OCI-LY1 (cell line): ENCODE data around the gene BCKDHB.

Experiments used
- H2AFZ ChIP-seq: fragments of 200-600 bp; sonication (generic), shearing (Covaris generic); 2 replicates; pipeline ENCODE4 v1.6.0; 2014; ENCODE audit warnings: antibody characterized with exemption, mild to moderate bottlenecking, low read length
- H3F3A ChIP-seq: fragments of 200-600 bp; sonication (generic), shearing (Covaris generic); 2 replicates; pipeline ENCODE4 v1.6.0; 2014; ENCODE audit warnings: mild to moderate bottlenecking, antibody characterized with exemption, low read length, moderate library complexity; ENCODE audit not compliant: insufficient read depth
- H3K27ac ChIP-seq: fragments of 200-600 bp; sonication (generic); 2 replicates; pipeline ENCODE4 v1.5.1; 2014; ENCODE audit warnings: low read length, mixed run types, mild to moderate bottlenecking, low read depth; ENCODE audit not compliant: poor library complexity, severe bottlenecking
- H3K27me3 ChIP-seq: fragments of 200-600 bp; sonication (generic); 2 replicates; pipeline ENCODE4 v1.6.0; 2014; ENCODE audit warnings: antibody characterized with exemption, mild to moderate bottlenecking, low read length, moderate library complexity; ENCODE audit not compliant: insufficient read depth
- H3K36me3 ChIP-seq: fragments of 200-600 bp; sonication (generic); 2 replicates; pipeline ENCODE4 v1.6.1; 2014; ENCODE audit warnings: mild to moderate bottlenecking, antibody characterized with exemption, low read length, moderate library complexity, mixed read lengths; ENCODE audit not compliant: insufficient read depth
- H3K4me1 ChIP-seq: fragments of 200-600 bp; sonication (generic); 2 replicates; pipeline ENCODE4 v1.5.1; 2014; ENCODE audit warnings: mild to moderate bottlenecking, low read length, moderate library complexity; ENCODE audit not compliant: insufficient read depth, severe bottlenecking
- H3K4me2 ChIP-seq: fragments of 200-600 bp; sonication (generic), shearing (Covaris generic); 2 replicates; pipeline ENCODE4 v1.6.1; 2014; ENCODE audit warnings: low read length
- H3K4me3 ChIP-seq: fragments of 200-600 bp; sonication (generic); 2 replicates; pipeline ENCODE4 v1.5.1; 2014; ENCODE audit warnings: low read length, low read depth, mild to moderate bottlenecking, mixed read lengths; ENCODE audit not compliant: poor library complexity, severe bottlenecking
- H3K79me2 ChIP-seq: fragments of 200-600 bp; shearing (Covaris generic); 2 replicates; pipeline ENCODE4 v1.6.1; 2016; ENCODE audit warnings: mixed run types, low read length, mixed read lengths; ENCODE audit not compliant: insufficient read depth
- H3K9ac ChIP-seq: fragments of 200-600 bp; sonication (generic), shearing (Covaris generic); 2 replicates; pipeline ENCODE4 v1.6.1; 2014; ENCODE audit warnings: mild to moderate bottlenecking, low read length, mixed read lengths
- H3K9me2 ChIP-seq: fragments of 200-600 bp; sonication (generic), shearing (Covaris generic); 2 replicates; pipeline ENCODE4 v1.6.1; 2014; ENCODE audit warnings: low read depth, mild to moderate bottlenecking, low read length, mixed read lengths
- H3K9me3 ChIP-seq: fragments of 200-600 bp; shearing (Covaris generic); 2 replicates; pipeline ENCODE4 v1.6.1; 2014; ENCODE audit warnings: low read length, mixed read lengths
- H4K20me1 ChIP-seq: fragments of 200-600 bp; sonication (generic), shearing (Covaris generic); 2 replicates; pipeline ENCODE4 v1.6.0; 2016; ENCODE audit warnings: mild to moderate bottlenecking, low read length; ENCODE audit not compliant: insufficient read depth
- EZH2 ChIP-seq: fragments of 200-600 bp; sonication (generic), shearing (Covaris generic); IDR thresholded peaks from 2 replicates; pipeline ENCODE4 v1.8.0; 2017; ENCODE audit warnings: borderline replicate concordance, mixed run types, mild to moderate bottlenecking, antibody characterized with exemption, low read length, moderate library complexity, mixed read lengths
- TF ChIP-seq, protein P1 (sequence below): fragments of 200-600 bp; sonication (generic), shearing (Covaris generic); IDR thresholded peaks from 2 replicates; pipeline ENCODE4 v1.5.1; 2017; ENCODE audit warnings: mild to moderate bottlenecking, antibody characterized with exemption, low read length, moderate library complexity, mixed read lengths

Gene BCKDHB

DNA sequence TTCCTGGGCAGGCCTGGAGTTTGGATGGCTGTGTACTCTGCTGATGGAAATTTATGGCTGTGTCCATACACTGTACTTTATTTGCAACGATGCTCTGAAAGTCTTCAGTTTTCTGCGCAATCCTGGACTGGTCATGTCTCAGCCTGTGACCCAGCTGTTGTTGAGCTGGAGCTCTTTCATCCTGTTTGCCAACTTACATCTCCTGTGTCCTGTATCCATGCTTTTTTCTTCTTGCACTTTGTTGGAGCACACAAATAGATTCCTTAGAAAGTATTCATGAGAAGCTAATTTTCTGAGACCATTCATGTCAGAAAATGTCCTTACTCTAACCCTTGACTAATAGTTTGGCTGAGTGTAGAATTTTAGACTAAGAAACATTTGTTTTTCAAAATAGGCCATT, 251.2 kb downstream of the BCKDHB start:
- Histone ChIP-seq H3K9ac (no peak overlapping the region), H3K9me2 (no peaks in the 10 kb centered on the region), H3K4me3 (no peak overlapping the region), H3F3A (no peaks in the 10 kb centered on the region), H3K9me3 (no peaks in the 10 kb centered on the region), H2AFZ (no peak overlapping the region), H3K36me3 (no peaks in the 10 kb centered on the region), H3K27me3 (no peaks in the 10 kb centered on the region), H3K4me2 (no peak overlapping the region), H3K4me1 (no peaks in the 10 kb centered on the region), H3K79me2 (no peaks in the 10 kb centered on the region), H4K20me1 (no peaks in the 10 kb centered on the region), H3K27ac (no peak overlapping the region)
- TF ChIP-seq EZH2: no peak
- TF ChIP-seq, protein P1, sequence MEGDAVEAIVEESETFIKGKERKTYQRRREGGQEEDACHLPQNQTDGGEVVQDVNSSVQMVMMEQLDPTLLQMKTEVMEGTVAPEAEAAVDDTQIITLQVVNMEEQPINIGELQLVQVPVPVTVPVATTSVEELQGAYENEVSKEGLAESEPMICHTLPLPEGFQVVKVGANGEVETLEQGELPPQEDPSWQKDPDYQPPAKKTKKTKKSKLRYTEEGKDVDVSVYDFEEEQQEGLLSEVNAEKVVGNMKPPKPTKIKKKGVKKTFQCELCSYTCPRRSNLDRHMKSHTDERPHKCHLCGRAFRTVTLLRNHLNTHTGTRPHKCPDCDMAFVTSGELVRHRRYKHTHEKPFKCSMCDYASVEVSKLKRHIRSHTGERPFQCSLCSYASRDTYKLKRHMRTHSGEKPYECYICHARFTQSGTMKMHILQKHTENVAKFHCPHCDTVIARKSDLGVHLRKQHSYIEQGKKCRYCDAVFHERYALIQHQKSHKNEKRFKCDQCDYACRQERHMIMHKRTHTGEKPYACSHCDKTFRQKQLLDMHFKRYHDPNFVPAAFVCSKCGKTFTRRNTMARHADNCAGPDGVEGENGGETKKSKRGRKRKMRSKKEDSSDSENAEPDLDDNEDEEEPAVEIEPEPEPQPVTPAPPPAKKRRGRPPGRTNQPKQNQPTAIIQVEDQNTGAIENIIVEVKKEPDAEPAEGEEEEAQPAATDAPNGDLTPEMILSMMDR: no peak

DNA sequence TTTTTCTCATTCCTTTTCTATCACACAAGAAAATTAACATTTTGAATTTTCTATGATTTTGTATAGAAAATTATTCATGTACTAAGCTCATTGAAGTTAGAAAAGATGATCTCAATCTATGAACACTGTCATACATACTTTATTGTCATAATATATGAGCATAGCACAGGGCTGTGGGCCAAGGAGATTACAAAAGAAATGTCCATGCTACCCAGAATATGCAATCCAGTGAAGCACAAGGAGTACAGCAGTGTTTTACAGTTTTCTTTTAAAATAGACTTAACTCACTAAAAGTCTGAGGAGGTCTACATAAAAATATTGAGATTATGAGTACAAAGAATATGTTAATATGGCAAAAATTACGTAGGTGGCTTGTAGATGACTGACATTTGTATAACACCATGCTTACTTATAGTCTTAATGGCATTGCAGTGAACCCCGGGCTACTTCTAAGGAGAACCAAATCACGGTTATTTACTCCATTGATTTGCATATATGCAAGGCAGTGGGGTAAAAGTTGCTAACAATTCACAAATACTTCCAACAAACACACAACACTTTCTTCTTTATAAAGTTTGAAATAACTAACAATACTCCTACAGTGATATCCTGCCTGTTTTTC, 257.1 kb downstream of the BCKDHB start:
- Histone ChIP-seq H4K20me1 (no peaks in the 10 kb centered on the region), H3K79me2 (no peaks in the 10 kb centered on the region), H3K9me2 (no peaks in the 10 kb centered on the region), H3F3A (no peaks in the 10 kb centered on the region), H3K4me3 (no peak overlapping the region), H3K27me3 (no peaks in the 10 kb centered on the region), H3K27ac (no peak overlapping the region), H3K9ac (no peak overlapping the region), H3K4me2 (no peak overlapping the region), H3K4me1 (no peaks in the 10 kb centered on the region), H3K36me3 (no peaks in the 10 kb centered on the region), H3K9me3 (no peaks in the 10 kb centered on the region), H2AFZ (no peak overlapping the region)
- no peak for TF ChIP-seq EZH2
- TF ChIP-seq, protein P1: no peak

DNA sequence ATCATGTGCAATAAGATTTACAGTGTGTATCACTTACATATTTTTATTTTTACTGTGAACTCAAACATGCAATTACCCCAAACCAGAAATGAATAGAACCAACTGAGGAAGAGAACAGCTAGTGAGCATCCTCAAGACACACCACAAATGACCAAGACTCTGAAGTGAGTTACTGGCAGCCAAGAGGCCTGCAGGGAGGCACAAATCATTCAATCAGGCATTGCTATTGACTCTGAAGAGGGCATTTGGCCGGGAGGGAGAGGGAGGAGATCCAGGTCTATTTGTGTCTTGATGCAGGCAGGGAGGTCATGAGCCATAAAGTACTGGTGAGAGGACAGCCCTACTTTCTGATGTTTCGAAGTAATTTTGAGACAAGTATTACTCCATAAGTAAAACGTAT, 257.7 kb downstream of the BCKDHB start:
- no peaks in the 10 kb centered on the region for H4K20me1 ChIP-seq
- no peak overlapping the region for H2AFZ ChIP-seq
- H3K4me2 ChIP-seq: no peak overlapping the region
- no peaks in the 10 kb centered on the region for H3K9me3 ChIP-seq
- H3F3A ChIP-seq: no peaks in the 10 kb centered on the region
- no peaks in the 10 kb centered on the region for H3K9me2 ChIP-seq
- no peaks in the 10 kb centered on the region for H3K79me2 ChIP-seq
- H3K4me3 ChIP-seq: no peak overlapping the region
- H3K9ac ChIP-seq: no peak overlapping the region
- H3K27ac ChIP-seq: no peak overlapping the region
- no peaks in the 10 kb centered on the region for H3K4me1 ChIP-seq
- TF ChIP-seq, protein P1: no peak
- no peak for TF ChIP-seq EZH2
- no peaks in the 10 kb centered on the region for H3K27me3 ChIP-seq
- H3K36me3 ChIP-seq: no peaks in the 10 kb centered on the region
